WTC11 (cell line): ENCODE results near the gene SPNS1. TPM values are rescaled to one million over a fixed set of nuclear protein-coding genes. Genes with fewer than 3 reads are reported as not detected.
"Not testable (repeated sequence)": the region's sequence is repeated elsewhere in the genome, so short reads cannot be mapped to it uniquely, and the experiment has no call there.

Source experiments
- ATAC-seq: fragments of 200-7000 bp; cut with Tn5 transposase; 2 replicates; pipeline ENCODE4 v1.10.0; 2021; ENCODE audit warnings: mild to moderate bottlenecking, moderate library complexity
- CTCF ChIA-PET: fragments of 300-600 bp; sonication (Branson Sonifier 250); formaldehyde crosslinking; loops from one replicate; lab custom pipeline; 2021; ENCODE audit warnings: antibody characterized with exemption; lab: Charles Lee
- POLR2A ChIA-PET: fragments of 350-600 bp; sonication (Branson Sonifier 250); formaldehyde crosslinking; loops from one replicate; lab custom pipeline; 2021; ENCODE audit warnings: antibody characterized with exemption; lab: Charles Lee
- DNase-seq: peaks from one replicate; pipeline ENCODE4 v3.0.0; 2021; ENCODE audit warnings: low spot score
- H3K27ac Mint-ChIP-seq: 2 replicates; pipeline ENCODE4 v1.8.0; 2021; ENCODE audit warnings: mixed read lengths
- H3K27me3 Mint-ChIP-seq: 2 replicates; pipeline ENCODE4 v1.8.0; 2021; ENCODE audit warnings: low read depth, mild to moderate bottlenecking, moderate library complexity, mixed read lengths
- H3K36me3 Mint-ChIP-seq: 2 replicates; pipeline ENCODE4 v1.8.0; 2021; ENCODE audit warnings: mixed read lengths
- H3K4me1 Mint-ChIP-seq: 2 replicates; pipeline ENCODE4 v1.8.0; 2022; ENCODE audit warnings: mixed read lengths
- H3K4me3 Mint-ChIP-seq: 2 replicates; pipeline ENCODE4 v1.8.0; 2021; ENCODE audit warnings: mild to moderate bottlenecking, moderate library complexity, mixed read lengths
- H3K9me3 Mint-ChIP-seq: 2 replicates; pipeline ENCODE4 v1.8.0; 2021; ENCODE audit warnings: mixed read lengths
- ARID4B ChIP-seq: sonication (generic); formaldehyde crosslinking; IDR thresholded peaks from 2 replicates; pipeline ENCODE4 v1.8.0; 2023; ENCODE audit warnings: missing genetic modification reagents, mild to moderate bottlenecking, borderline replicate concordance
- CREM ChIP-seq: sonication (generic); formaldehyde crosslinking; IDR thresholded peaks from 2 replicates; pipeline ENCODE4 v1.8.1; 2022; ENCODE audit warnings: mild to moderate bottlenecking, missing genetic modification reagents, moderate library complexity
- CTCF ChIP-seq: fragments of 200-600 bp; IDR thresholded peaks from 2 replicates; pipeline ENCODE4 v1.8.0; 2022; ENCODE audit warnings: antibody characterized with exemption
- EMX1 ChIP-seq: fragments of 250-450 bp; sonication (Bioruptor Pico); IDR thresholded peaks from 2 replicates; pipeline ENCODE4 v1.8.0; 2021; ENCODE audit warnings: mild to moderate bottlenecking
- ETV6 ChIP-seq: sonication (generic); formaldehyde crosslinking; IDR thresholded peaks from 2 replicates; pipeline ENCODE4 v1.8.1; 2022; ENCODE audit warnings: mild to moderate bottlenecking, missing genetic modification reagents
- FOXJ3 ChIP-seq: sonication (generic); formaldehyde crosslinking; IDR thresholded peaks from 2 replicates; pipeline ENCODE4 v1.9.0; 2021; ENCODE audit warnings: missing genetic modification reagents, mild to moderate bottlenecking, borderline replicate concordance
- FOXK1 ChIP-seq: sonication (generic); formaldehyde crosslinking; IDR thresholded peaks from 2 replicates; pipeline ENCODE4 v1.8.0; 2022; ENCODE audit warnings: mild to moderate bottlenecking, moderate library complexity, missing genetic modification reagents
- IRF2 ChIP-seq: sonication (generic); formaldehyde crosslinking; IDR thresholded peaks from 2 replicates; pipeline ENCODE4 v1.8.0; 2022; ENCODE audit warnings: low read depth, missing genetic modification reagents, borderline replicate concordance
- JAZF1 ChIP-seq: fragments of 250-450 bp; sonication (Bioruptor Pico); IDR thresholded peaks from 2 replicates; pipeline ENCODE4 v1.9.0; 2021; ENCODE audit warnings: moderate library complexity, mild to moderate bottlenecking, inconsistent platforms
- JUN ChIP-seq: sonication (generic); formaldehyde crosslinking; IDR thresholded peaks from 2 replicates; pipeline ENCODE4 v1.8.0; 2023; ENCODE audit warnings: mild to moderate bottlenecking, missing genetic modification reagents
- NFATC4 ChIP-seq: fragments of 250-450 bp; sonication (Bioruptor Pico); IDR thresholded peaks from 2 replicates; pipeline ENCODE4 v1.9.0; 2021; ENCODE audit warnings: mild to moderate bottlenecking
- NFE2L1 ChIP-seq: sonication (generic); formaldehyde crosslinking; IDR thresholded peaks from 2 replicates; pipeline ENCODE4 v1.8.1; 2023; ENCODE audit warnings: missing genetic modification reagents
- NR1H2 ChIP-seq: sonication (generic); formaldehyde crosslinking; IDR thresholded peaks from 2 replicates; pipeline ENCODE4 v1.9.0; 2021; ENCODE audit warnings: mild to moderate bottlenecking, moderate library complexity, missing genetic modification reagents
- TCF7 ChIP-seq: sonication (generic); formaldehyde crosslinking; IDR thresholded peaks from 2 replicates; pipeline ENCODE4 v1.8.0; 2022; ENCODE audit warnings: mild to moderate bottlenecking, low read depth, missing genetic modification reagents, moderate library complexity
- ZNF232 ChIP-seq: sonication (generic); formaldehyde crosslinking; IDR thresholded peaks from 2 replicates; pipeline ENCODE4 v1.8.0; 2022; ENCODE audit warnings: mild to moderate bottlenecking, missing genetic modification reagents
- ZNF423 ChIP-seq: fragments of 250-450 bp; sonication (Bioruptor Pico); IDR thresholded peaks from 2 replicates; pipeline ENCODE4 v2.1.2; 2022; ENCODE audit warnings: mild to moderate bottlenecking, moderate library complexity
- ZNF425 ChIP-seq: fragments of 250-450 bp; sonication (Bioruptor Pico); conservative IDR thresholded peaks from 2 replicates; pipeline ENCODE4 v1.9.0; 2021; ENCODE audit warnings: mild to moderate bottlenecking
- total RNA-seq: library from RNA; stranded (reverse); gene quantifications from 3 replicates; pipeline ENCODE4 v1.2.3, GENCODE V29; 2021
- TF ChIP-seq, protein P1 (sequence below): sonication (generic); formaldehyde crosslinking; IDR thresholded peaks from 2 replicates; pipeline ENCODE4 v1.8.0; 2023; ENCODE audit warnings: missing genetic modification reagents
- TF ChIP-seq, protein P2 (sequence below): sonication (generic); formaldehyde crosslinking; conservative IDR thresholded peaks from 2 replicates; pipeline ENCODE4 v1.8.1; 2023; ENCODE audit warnings: mild to moderate bottlenecking, low read depth, missing genetic modification reagents, moderate library complexity

SPNS1 gene
- total RNA-seq, 1 experiment from 2014 or later: 64.4 TPM

DNA sequence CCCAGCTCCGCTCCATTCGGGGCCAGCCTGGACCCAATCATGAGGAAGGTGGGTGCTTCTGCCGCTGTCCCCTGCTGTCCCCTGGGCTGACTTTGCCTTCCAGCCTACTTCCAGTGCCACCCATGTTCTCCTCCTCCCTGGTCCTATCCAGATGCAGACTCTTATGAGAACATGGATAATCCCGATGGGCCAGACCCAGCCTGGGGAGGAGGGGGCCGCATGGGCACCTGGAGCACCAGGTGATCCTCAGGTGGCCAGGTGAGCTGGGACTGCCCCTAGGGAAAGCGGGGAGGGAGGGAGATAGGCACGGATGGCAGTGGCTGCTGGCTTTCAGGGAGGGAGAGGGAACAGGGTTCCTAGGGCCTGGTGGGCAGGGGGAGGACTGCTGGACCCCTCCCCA, 35.9 kb upstream of the SPNS1 start:
- CTCF ChIA-PET: interaction anchor here (1.4 to 1.7 kb wide), 2 partner anchors 13 to 92 kb away, joined by 3 to 4 read pairs; partner anchors contain the start of genes RABEP2 and TUFM
- Mint-ChIP-seq H3K4me3 (no peak overlapping the region), H3K27ac (no peak overlapping the region), H3K27me3 (peaks cover 20% of the 10 kb centered on the region), H3K36me3 (no peaks in the 10 kb centered on the region), H3K9me3 (no peaks in the 10 kb centered on the region), H3K4me1 (peaks cover 5% of the 10 kb centered on the region)
- ATAC-seq: no peak
- POLR2A ChIA-PET: no interaction called here
- TF ChIP-seq, protein P1, sequence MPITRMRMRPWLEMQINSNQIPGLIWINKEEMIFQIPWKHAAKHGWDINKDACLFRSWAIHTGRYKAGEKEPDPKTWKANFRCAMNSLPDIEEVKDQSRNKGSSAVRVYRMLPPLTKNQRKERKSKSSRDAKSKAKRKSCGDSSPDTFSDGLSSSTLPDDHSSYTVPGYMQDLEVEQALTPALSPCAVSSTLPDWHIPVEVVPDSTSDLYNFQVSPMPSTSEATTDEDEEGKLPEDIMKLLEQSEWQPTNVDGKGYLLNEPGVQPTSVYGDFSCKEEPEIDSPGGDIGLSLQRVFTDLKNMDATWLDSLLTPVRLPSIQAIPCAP: no peak
- TF ChIP-seq IRF2 (CRISPR knock-in tag) (no peak), EMX1 (CRISPR knock-in tag) (no peak), NR1H2 (CRISPR knock-in tag) (no peak), TCF7 (CRISPR knock-in tag) (no peak), ARID4B (CRISPR knock-in tag) (no peak), FOXJ3 (no peak), JUN (CRISPR knock-in tag) (no peak), FOXK1 (no peak), ZNF425 (no peak), NFE2L1 (CRISPR knock-in tag) (no peak), NFATC4 (CRISPR knock-in tag) (no peak), ZNF423 (no peak), ZNF232 (CRISPR knock-in tag) (no peak), CTCF (no peak), JAZF1 (CRISPR knock-in tag) (no peak), ETV6 (no peak), CREM (CRISPR knock-in tag) (no peak)
- TF ChIP-seq, protein P2, sequence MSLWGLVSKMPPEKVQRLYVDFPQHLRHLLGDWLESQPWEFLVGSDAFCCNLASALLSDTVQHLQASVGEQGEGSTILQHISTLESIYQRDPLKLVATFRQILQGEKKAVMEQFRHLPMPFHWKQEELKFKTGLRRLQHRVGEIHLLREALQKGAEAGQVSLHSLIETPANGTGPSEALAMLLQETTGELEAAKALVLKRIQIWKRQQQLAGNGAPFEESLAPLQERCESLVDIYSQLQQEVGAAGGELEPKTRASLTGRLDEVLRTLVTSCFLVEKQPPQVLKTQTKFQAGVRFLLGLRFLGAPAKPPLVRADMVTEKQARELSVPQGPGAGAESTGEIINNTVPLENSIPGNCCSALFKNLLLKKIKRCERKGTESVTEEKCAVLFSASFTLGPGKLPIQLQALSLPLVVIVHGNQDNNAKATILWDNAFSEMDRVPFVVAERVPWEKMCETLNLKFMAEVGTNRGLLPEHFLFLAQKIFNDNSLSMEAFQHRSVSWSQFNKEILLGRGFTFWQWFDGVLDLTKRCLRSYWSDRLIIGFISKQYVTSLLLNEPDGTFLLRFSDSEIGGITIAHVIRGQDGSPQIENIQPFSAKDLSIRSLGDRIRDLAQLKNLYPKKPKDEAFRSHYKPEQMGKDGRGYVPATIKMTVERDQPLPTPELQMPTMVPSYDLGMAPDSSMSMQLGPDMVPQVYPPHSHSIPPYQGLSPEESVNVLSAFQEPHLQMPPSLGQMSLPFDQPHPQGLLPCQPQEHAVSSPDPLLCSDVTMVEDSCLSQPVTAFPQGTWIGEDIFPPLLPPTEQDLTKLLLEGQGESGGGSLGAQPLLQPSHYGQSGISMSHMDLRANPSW: no peak
- DNase-seq: no peak

DNA sequence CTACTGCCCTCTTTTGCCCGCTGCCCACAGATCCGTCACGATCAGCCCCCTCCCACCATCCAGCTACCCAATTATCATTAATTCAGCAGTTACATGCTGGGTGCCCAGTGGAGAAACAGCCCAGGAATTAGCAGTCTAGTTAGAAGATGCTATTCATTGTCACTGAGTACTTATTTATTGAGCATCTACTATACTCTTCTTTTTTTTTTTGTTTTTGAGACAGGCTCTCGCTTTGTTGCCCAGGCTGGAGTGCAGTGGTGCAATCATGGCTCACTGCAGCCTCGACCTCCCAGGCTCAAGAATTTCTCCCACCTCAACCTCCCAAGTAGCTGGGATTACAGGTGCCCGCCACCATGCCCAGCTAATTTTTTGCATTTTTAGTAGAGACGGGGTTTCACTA, 34.8 kb upstream of the SPNS1 start:
- peaks cover 18% of the 10 kb centered on the region for H3K27me3 Mint-ChIP-seq
- H3K27ac Mint-ChIP-seq, H3K4me1 Mint-ChIP-seq, H3K4me3 Mint-ChIP-seq, H3K36me3 Mint-ChIP-seq, ATAC-seq, H3K9me3 Mint-ChIP-seq, DNase-seq, POLR2A ChIA-PET: not testable (repeated sequence)
- CTCF ChIA-PET: interaction anchor here (1.7 kb wide), 1 partner anchor 14 kb away, joined by 4 read pairs; the partner anchor contains the start of gene RABEP2
